Smooth muscle cell of the coronary artery (primary cell): Measurements from ENCODE around the gene TMED7. TPM values are rescaled to one million over a fixed set of nuclear protein-coding genes. Genes with fewer than 3 reads are reported as not detected.

Source experiments
- total RNA-seq: library from RNA; depleted of rRNA; stranded (reverse); fragments of >200 nt; gene quantifications from 2 replicates; pipeline ENCODE4 v1.2.3, GENCODE V29; 2014; ENCODE audit warnings: low replicate concordance

TMED7 gene
- 38.3 and 135 TPM in 2 replicates for total RNA-seq

GRCh38 chr5:115625579-115626444 lies at the start of gene TMED7:
Gene TMED7 (minus strand): TSS chr5:115626036. CDS start chr5:115625792, 244 bp downstream.

GRCh38 chr5:115601701-115602590 lies 23.9 kb downstream of the TMED7 start, which contains the start of gene TICAM2:
Gene TICAM2 (minus strand): TSS chr5:115602479. CDS start chr5:115581256, 21,223 bp downstream.

Other genes starting within 250 kb of the TMED7 start
- 13.6 and 16.6 TPM in 2 replicates for gene FEM1C, start 81.3 kb downstream of the TMED7 start, total RNA-seq
- gene TICAM2, start 23.6 kb downstream of the TMED7 start, total RNA-seq, result 0.94 and 1.4 TPM in 2 replicates
- 0.30 and 19.3 TPM in 2 replicates for gene CDO1, start 190.6 kb upstream of the TMED7 start, total RNA-seq
- 31.8 and 43.5 TPM in 2 replicates for gene ATG12, start 215.5 kb upstream of the TMED7 start, total RNA-seq
- gene AP3S1, start 215.9 kb upstream of the TMED7 start, total RNA-seq, result 61.5 and 88.2 TPM in 2 replicates